ENCODE measurements around the gene SECTM1.

The SECTM1 gene

GRCh38 chr17:82315703-82316358 lies 17.7 kb downstream of the SECTM1 start:
- no peak for DNase-seq (ENCODE audit: low spot score)

GRCh38 chr17:82314727-82315605 lies 18.6 kb downstream of the SECTM1 start:
- DNase-seq (ENCODE audit: low spot score): no peak

- no peak for DNase-seq (ENCODE audit: low spot score)
Observed at GRCh38 chr17:82314012-82314726, 19.4 kb downstream of the SECTM1 start.

GRCh38 chr17:82313195-82314011 lies 20.2 kb downstream of the SECTM1 start:
- DNase-seq (ENCODE audit: low spot score): no peak

- DNase-seq (ENCODE audit: low spot score): no peak
Observed at GRCh38 chr17:82311971-82312370, 21.6 kb downstream of the SECTM1 start.

GRCh38 chr17:82310877-82311276 lies 22.7 kb downstream of the SECTM1 start:
- DNase-seq (ENCODE audit: low spot score): no peak

- DNase-seq (ENCODE audit: low spot score): no peak
Observed at GRCh38 chr17:82309656-82310570, 23.7 kb downstream of the SECTM1 start.

- no peak for DNase-seq (ENCODE audit: low spot score)
Observed at GRCh38 chr17:82305727-82306300, 27.8 kb downstream of the SECTM1 start.

GRCh38 chr17:82304826-82305726 lies 28.5 kb downstream of the SECTM1 start:
- no peak for DNase-seq (ENCODE audit: low spot score)

- no peak for DNase-seq (ENCODE audit: low spot score)
Observed at GRCh38 chr17:82303944-82304808, 29.4 kb downstream of the SECTM1 start.

- no peak for DNase-seq (ENCODE audit: low spot score)
Observed at GRCh38 chr17:82302991-82303943, 30.3 kb downstream of the SECTM1 start.

- DNase-seq (ENCODE audit: low spot score): no peak
Observed at GRCh38 chr17:82302568-82302963, 31.0 kb downstream of the SECTM1 start.

GRCh38 chr17:82301916-82302567 lies 31.5 kb downstream of the SECTM1 start:
- DNase-seq (ENCODE audit: low spot score): no peak

GRCh38 chr17:82301300-82301915 lies 32.2 kb downstream of the SECTM1 start:
- no peak for DNase-seq (ENCODE audit: low spot score)

GRCh38 chr17:82300707-82301270 lies 32.8 kb downstream of the SECTM1 start:
- no peak for DNase-seq (ENCODE audit: low spot score)

- DNase-seq (ENCODE audit: low spot score): no peak
Observed at GRCh38 chr17:82300228-82300627, 33.3 kb downstream of the SECTM1 start.
